B cell (primary cell): Measurements from ENCODE around the gene CDK6. TPM values are rescaled to one million over a fixed set of nuclear protein-coding genes. Genes with fewer than 3 reads are reported as not detected.

ENCODE experiments used
- ATAC-seq: fragments of 200-7000 bp; cut with Tn5 transposase; one replicate; pipeline ENCODE4 v1.10.0; 2021; ENCODE audit warnings: low read depth, mild to moderate bottlenecking, moderate number of reproducible peaks, moderate library complexity
- CTCF ChIA-PET: fragments of 350-600 bp; sonication (Branson Sonifier 250); formaldehyde crosslinking; loops from one replicate; lab custom pipeline; 2021; ENCODE audit warnings: antibody characterized with exemption, inconsistent platforms; lab: Charles Lee
- POLR2A ChIA-PET: fragments of 350-600 bp; sonication (Branson Sonifier 250); formaldehyde crosslinking; loops from one replicate; lab custom pipeline; 2021; ENCODE audit warnings: antibody characterized with exemption; lab: Charles Lee
- DNase-seq: peaks from one replicate; pipeline ENCODE4 v3.0.0; 2013
- H2AFZ ChIP-seq: 2 replicates; pipeline ENCODE4 v1.6.1; 2012; ENCODE audit warnings: mild to moderate bottlenecking, low read depth, low read length; ENCODE audit not compliant: insufficient read depth, poor library complexity, severe bottlenecking
- H3K27ac ChIP-seq, 2 donors: 1 replicate in 1 of 2; 2 replicates in 1 of 2; pipeline ENCODE4 v1.5.1; 2012 to 2013; ENCODE audit warnings: low read length in 2 of 2, mild to moderate bottlenecking in 2 of 2, moderate library complexity in 1 of 2
- H3K27me3 ChIP-seq, 4 experiments: fragments of 200-600 bp in 1 of 4; sonication (generic) in 1 of 4; replicated peaks in 1 of 4; 1 replicate in 2 of 4; 2 replicates in 2 of 4; pipeline versions ENCODE4 v1.6.1 to v1.7.0; 2013 to 2016; ENCODE audit warnings: low read length in 3 of 4, mild to moderate bottlenecking in 2 of 4, mixed read lengths in 1 of 4, moderate library complexity in 1 of 4; ENCODE audit not compliant: insufficient read depth in 4 of 4, control insufficient read depth in 3 of 4; ENCODE audit errors: control extremely low read depth in 1 of 4
- H3K36me3 ChIP-seq, 2 experiments: replicated peaks in 1 of 2; 1 replicate in 1 of 2; 2 replicates in 1 of 2; pipeline versions ENCODE4 v1.6.1 to v1.7.1; 2013; ENCODE audit warnings: low read length in 1 of 2; ENCODE audit not compliant: insufficient read depth in 2 of 2, control insufficient read depth in 1 of 2; ENCODE audit errors: control extremely low read depth in 1 of 2, extremely low read depth in 1 of 2
- H3K4me1 ChIP-seq, 2 donors: fragments of 200-600 bp in 1 of 2; sonication (generic) in 1 of 2; 1 replicate in 1 of 2; 2 replicates in 1 of 2; pipeline versions ENCODE4 v1.5.1 to v1.6.1; 2013 to 2017; ENCODE audit warnings: low read length in 2 of 2; ENCODE audit not compliant: control insufficient read depth in 2 of 2, insufficient read depth in 2 of 2
- H3K4me2 ChIP-seq: replicated peaks from 2 replicates; pipeline ENCODE3; 2012; ENCODE audit warnings: mild to moderate bottlenecking, low read depth, low read length; ENCODE audit not compliant: poor library complexity, severe bottlenecking
- H3K4me3 ChIP-seq, 5 experiments: fragments of 200-600 bp in 1 of 5; sonication (generic) in 1 of 5; 1 replicate in 3 of 5; 2 replicates in 2 of 5; pipeline versions ENCODE4 v1.5.1 to v1.7.0; 2011 to 2016; ENCODE audit warnings: low read length in 4 of 5, mild to moderate bottlenecking in 4 of 5, low read depth in 2 of 5, control low read depth in 1 of 5, moderate library complexity in 1 of 5; ENCODE audit not compliant: insufficient read depth in 1 of 5; ENCODE audit errors: control extremely low read depth in 1 of 5, extremely low read depth in 1 of 5
- H3K79me2 ChIP-seq: fragments of 200-600 bp; sonication (generic); one replicate; pipeline ENCODE4 v1.6.0; 2016; ENCODE audit warnings: low read length; ENCODE audit not compliant: control insufficient read depth, insufficient read depth
- H3K9ac ChIP-seq: fragments of 200-600 bp; sonication (generic); 2 replicates; pipeline ENCODE4 v1.6.1; 2017; ENCODE audit warnings: mild to moderate bottlenecking, low read length, moderate library complexity
- H3K9me3 ChIP-seq, 3 donors: one replicate each; pipeline versions ENCODE4 v1.6.1 to v1.7.1; 2013; ENCODE audit warnings: low read length in 2 of 3; ENCODE audit not compliant: control insufficient read depth in 2 of 3, insufficient read depth in 1 of 3; ENCODE audit errors: control extremely low read depth in 1 of 3
- H4K20me1 ChIP-seq: 2 replicates; pipeline ENCODE4 v1.6.0; 2012; ENCODE audit warnings: mild to moderate bottlenecking, low read length; ENCODE audit not compliant: insufficient read depth, control insufficient read depth, poor library complexity, severe bottlenecking
- H3K27ac Mint-ChIP-seq: one replicate; pipeline ENCODE4 v1.8.0; 2021; ENCODE audit warnings: mixed read lengths
- H3K27me3 Mint-ChIP-seq: one replicate; pipeline ENCODE4 v1.8.0; 2021; ENCODE audit warnings: mixed read lengths
- H3K4me1 Mint-ChIP-seq: one replicate; pipeline ENCODE4 v1.8.0; 2021; ENCODE audit warnings: mixed read lengths
- H3K4me3 Mint-ChIP-seq: one replicate; pipeline ENCODE4 v1.8.0; 2021; ENCODE audit warnings: mixed read lengths
- H3K9me3 Mint-ChIP-seq: one replicate; pipeline ENCODE4 v1.8.0; 2022; ENCODE audit warnings: mixed read lengths; ENCODE audit not compliant: insufficient read depth
- CTCF ChIP-seq: fragments of 200-600 bp; IDR thresholded peaks from one replicate; pipeline ENCODE4 v1.8.0; 2022; ENCODE audit warnings: antibody characterized with exemption, mild to moderate bottlenecking
- EZH2 ChIP-seq: IDR thresholded peaks from 2 replicates; pipeline ENCODE4 v1.6.1; 2012; ENCODE audit warnings: borderline replicate concordance, low read depth, mild to moderate bottlenecking, moderate library complexity, low read length; ENCODE audit not compliant: insufficient read depth, poor library complexity, severe bottlenecking
- WGBS: methylation state at CpG from one replicate; pipeline ENCODE4 v1.1.5; 2013; ENCODE audit warnings: missing lambda C conversion rate; ENCODE audit not compliant: insufficient coverage; 5-methylcytosine and 5-hydroxymethylcytosine counted together
- intact Hi-C: fragments of 100-400 bp; cut with micrococcal nuclease; formaldehyde crosslinking; loops from one replicate; pipeline ENCODE4 v1.10.0; 2022
- polyA plus RNA-seq: library from polyadenylated mRNA; depleted of rRNA; stranded (reverse); fragments of >200 nt; gene quantifications from 2 replicates; pipeline ENCODE4 v1.2.3, GENCODE V29; 2012
- total RNA-seq, 2 donors: library from RNA; stranded (reverse); fragments of 120-200 nt in 1 of 2; gene quantifications; 1 replicate in 1 of 2; 2 replicates in 1 of 2; pipeline versions ENCODE4 v1.2.3 to v1.2.4, GENCODE V29; 2013 to 2022

Gene CDK6
- total and polyA plus RNA-seq, 2 donors (not counting 1 experiment from before 2014, with no cell fraction given): 3.0 to 14.6 TPM

- ChIA-PET CTCF (interaction anchor here (1.7 kb wide), 1 partner anchor 9 kb away, joined by 4 read pairs; no protein-coding TSS in a partner anchor), POLR2A (no interaction called here)
- no peaks in the 10 kb centered on the region for H3K9me3 Mint-ChIP-seq
- no peaks in the 10 kb centered on the region for H3K79me2 ChIP-seq
- no peak overlapping the region for H3K4me3 ChIP-seq
- H3K36me3 ChIP-seq: peaks cover 0 to 6% of the 10 kb centered on the region in 2 experiments
- H3K9ac ChIP-seq: no peak overlapping the region
- ATAC-seq (no peak), DNase-seq (no peak)
- no peaks in the 10 kb centered on the region for H3K27me3 Mint-ChIP-seq
- TF ChIP-seq CTCF: no peak
- no peak for TF ChIP-seq EZH2
- H3K4me1 Mint-ChIP-seq: no peaks in the 10 kb centered on the region
- H3K27me3 ChIP-seq: no peaks in the 10 kb centered on the region
- no peaks in the 10 kb centered on the region for H3K4me1 ChIP-seq
- intact Hi-C loops: no loop called here
- no peak overlapping the region for H2AFZ ChIP-seq
- H3K27ac Mint-ChIP-seq: no peak overlapping the region
- H3K27ac ChIP-seq: no peak overlapping the region
- no peaks in the 10 kb centered on the region for H4K20me1 ChIP-seq
- no peak overlapping the region for H3K4me2 ChIP-seq
- H3K9me3 ChIP-seq: no peaks in the 10 kb centered on the region
- no peak overlapping the region for H3K4me3 Mint-ChIP-seq
- no CpG with 5 or more reads among the region's 2 CpGs for WGBS
Measured at GRCh38 chr7:92612501-92612900, 223.9 kb downstream of the CDK6 start.

GRCh38 chr7:92611735-92612134 lies 224.6 kb downstream of the CDK6 start:
- ChIA-PET CTCF (interaction anchor here (0.7 to 1.7 kb wide), 2 partner anchors 9 to 224 kb away, joined by 3 to 4 read pairs; partner anchors contain the start of gene CDK6), POLR2A (no interaction called here)
- no peak overlapping the region for H3K27ac ChIP-seq
- no peak overlapping the region for H3K4me2 ChIP-seq
- H4K20me1 ChIP-seq: no peaks in the 10 kb centered on the region
- intact Hi-C loops: loop anchor here (2.0 kb wide), 1 partner anchor 21 kb away; the partner anchor contains the start of gene FAM133B
- H3K27me3 ChIP-seq: no peaks in the 10 kb centered on the region
- Mint-ChIP-seq H3K4me3 (no peak overlapping the region), H3K27me3 (no peaks in the 10 kb centered on the region), H3K27ac (no peak overlapping the region), H3K9me3 (no peaks in the 10 kb centered on the region), H3K4me1 (no peaks in the 10 kb centered on the region)
- no peaks in the 10 kb centered on the region for H3K9me3 ChIP-seq
- TF ChIP-seq CTCF (no peak), EZH2 (no peak)
- H3K9ac ChIP-seq: no peak overlapping the region
- ATAC-seq (no peak), DNase-seq (no peak)
- H3K79me2 ChIP-seq: no peaks in the 10 kb centered on the region
- H3K4me1 ChIP-seq: no peaks in the 10 kb centered on the region
- H3K4me3 ChIP-seq: no peak overlapping the region
- H2AFZ ChIP-seq: no peak overlapping the region
- no peaks in the 10 kb centered on the region for H3K36me3 ChIP-seq
